NB4 (cell line): ENCODE measurements around the gene SLC6A11.

Experiments
- DNase-seq: peaks from one replicate; pipeline ENCODE4 v3.0.0; 2010; ENCODE audit warnings: low read depth
- H3K4me3 ChIP-seq: one replicate; pipeline ENCODE4 v1.5.1; 2011; ENCODE audit warnings: mild to moderate bottlenecking, low read depth, low read length, moderate library complexity
- CTCF ChIP-seq: IDR thresholded peaks from one replicate; pipeline ENCODE4 v1.5.1; 2012; ENCODE audit warnings: low read depth, low read length
- MYC ChIP-seq: IDR thresholded peaks from 2 replicates; pipeline ENCODE4 v1.6.1; 2011; ENCODE audit warnings: low read depth, low read length
- POLR2A ChIP-seq: IDR thresholded peaks from 2 replicates; pipeline ENCODE4 v1.6.1; 2011; ENCODE audit warnings: mild to moderate bottlenecking; ENCODE audit not compliant: insufficient read length; ENCODE audit errors: extremely low read depth
- TF ChIP-seq, protein P1 (sequence below): IDR thresholded peaks from 2 replicates; pipeline ENCODE4 v1.6.1; 2011; ENCODE audit warnings: low read depth, low read length

Gene SLC6A11

GRCh38 chr3:10855083-10855870, 39.2 kb downstream of the SLC6A11 start:
- H3K4me3 ChIP-seq: no peak overlapping the region
- peak; percentile 71 for DNase-seq
- TF ChIP-seq POLR2A (no peak), MYC (no peak), CTCF (no peak)
- TF ChIP-seq, protein P1, sequence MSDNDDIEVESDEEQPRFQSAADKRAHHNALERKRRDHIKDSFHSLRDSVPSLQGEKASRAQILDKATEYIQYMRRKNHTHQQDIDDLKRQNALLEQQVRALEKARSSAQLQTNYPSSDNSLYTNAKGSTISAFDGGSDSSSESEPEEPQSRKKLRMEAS: no peak

- H3K4me3 ChIP-seq: no peak overlapping the region
- TF ChIP-seq, protein P1: no peak
- TF ChIP-seq MYC (no peak), CTCF (no peak), POLR2A (no peak)
- peak; percentile 16 for DNase-seq
Measured at GRCh38 chr3:10855871-10856662, 40.0 kb downstream of the SLC6A11 start.

GRCh38 chr3:10857235-10857634, 41.2 kb downstream of the SLC6A11 start:
- TF ChIP-seq POLR2A: no peak
- TF ChIP-seq, protein P1: no peak
- TF ChIP-seq CTCF: no peak
- DNase-seq: no peak
- H3K4me3 ChIP-seq: no peak overlapping the region

GRCh38 chr3:10858091-10858490, 42.1 kb downstream of the SLC6A11 start:
- no peak for DNase-seq
- no peak for TF ChIP-seq CTCF
- TF ChIP-seq MYC: no peak
- TF ChIP-seq POLR2A: no peak
- TF ChIP-seq, protein P1: no peak
- no peak overlapping the region for H3K4me3 ChIP-seq

DNA sequence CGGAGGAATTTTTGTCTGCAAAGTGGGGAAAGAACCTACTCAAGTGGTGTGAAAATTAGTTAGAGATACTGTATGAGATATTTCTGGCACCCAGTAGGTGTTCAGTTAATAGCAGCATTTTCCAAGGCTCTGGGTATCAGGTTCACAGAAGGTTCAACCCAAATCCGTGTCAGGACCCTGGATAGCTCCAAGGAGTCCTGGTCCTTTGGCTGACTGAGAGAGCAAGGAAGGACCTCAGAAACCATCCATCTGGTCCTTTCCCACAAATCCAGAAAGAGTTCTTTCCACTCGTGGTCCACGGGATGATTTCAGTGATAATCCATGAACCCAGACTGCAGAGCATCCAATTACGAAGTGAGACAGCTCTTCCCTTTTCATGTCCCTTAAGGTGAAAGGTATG, 51.4 kb downstream of the SLC6A11 start:
- TF ChIP-seq CTCF (no peak), MYC (no peak), POLR2A (no peak)
- TF ChIP-seq, protein P1: no peak
- peak; percentile 44 for DNase-seq
- no peak overlapping the region for H3K4me3 ChIP-seq
